PFSK-1 (cell line): ENCODE data around the gene HAUS3.

Experiments
- FOXP2 ChIP-seq: optimal IDR thresholded peaks from 2 replicates; pipeline ENCODE3; 2011; ENCODE audit warnings: borderline replicate concordance, control low read depth, inconsistent platforms; ENCODE audit not compliant: insufficient read depth; ENCODE audit errors: extremely low read length, extremely low read depth
- POLR2AphosphoS5 ChIP-seq: IDR thresholded peaks from 2 replicates; pipeline ENCODE4 v1.6.1; 2012; ENCODE audit warnings: low read depth, mild to moderate bottlenecking, control low read depth, low read length, moderate library complexity
- SIN3A ChIP-seq: IDR thresholded peaks from 2 replicates; pipeline ENCODE4 v1.6.1; 2012; ENCODE audit warnings: mild to moderate bottlenecking, low read length, moderate library complexity, borderline replicate concordance; ENCODE audit not compliant: insufficient read depth
- TAF1 ChIP-seq: IDR thresholded peaks from 2 replicates; pipeline ENCODE4 v1.6.1; 2012; ENCODE audit warnings: low read length, control low read depth, borderline replicate concordance; ENCODE audit not compliant: insufficient read depth
- TF ChIP-seq, protein P1 (sequence below), 2 experiments: IDR thresholded peaks; 2 replicates each; pipeline versions ENCODE4 v1.6.1 to v1.8.0; 2011 to 2012; ENCODE audit warnings: low read depth in 2 of 2, low read length in 2 of 2, control low read depth in 1 of 2, inconsistent platforms in 1 of 2, mild to moderate bottlenecking in 1 of 2, moderate library complexity in 1 of 2; ENCODE audit not compliant: insufficient read depth in 1 of 2

The HAUS3 gene

DNA sequence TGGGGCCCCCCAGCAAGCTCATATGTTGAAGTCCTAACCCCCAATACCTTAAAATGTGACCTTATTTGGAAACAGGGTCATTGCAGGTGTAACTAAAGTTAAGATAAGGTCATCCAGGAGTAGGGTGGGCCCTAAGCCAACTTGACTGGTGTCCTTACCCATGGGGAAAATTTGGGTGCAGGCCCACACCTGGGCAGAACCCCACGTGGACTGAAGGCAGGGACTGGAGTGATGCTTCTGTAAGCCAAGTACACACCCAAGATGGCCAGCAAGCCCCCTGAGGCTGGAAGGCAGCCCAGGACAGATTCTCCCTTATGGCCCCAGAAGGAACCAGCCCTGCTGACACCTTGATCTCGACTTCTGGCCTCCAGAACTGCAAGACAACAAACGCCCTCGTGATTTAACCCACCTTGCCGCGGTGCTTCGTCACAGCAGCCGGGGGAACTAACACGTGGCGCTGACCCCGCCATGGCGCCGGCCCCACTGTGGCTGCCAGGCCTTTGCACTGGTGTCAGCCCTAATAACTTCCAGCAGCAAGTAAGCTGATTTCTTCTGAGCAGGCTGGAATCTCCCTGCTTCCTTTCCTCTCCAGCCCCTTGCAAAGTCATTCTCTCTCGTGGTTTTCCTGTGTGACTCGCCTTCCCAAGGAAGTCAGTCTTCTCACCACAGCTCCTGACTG lies 43.2 kb upstream of the HAUS3 start:
- TF ChIP-seq, protein P1, sequence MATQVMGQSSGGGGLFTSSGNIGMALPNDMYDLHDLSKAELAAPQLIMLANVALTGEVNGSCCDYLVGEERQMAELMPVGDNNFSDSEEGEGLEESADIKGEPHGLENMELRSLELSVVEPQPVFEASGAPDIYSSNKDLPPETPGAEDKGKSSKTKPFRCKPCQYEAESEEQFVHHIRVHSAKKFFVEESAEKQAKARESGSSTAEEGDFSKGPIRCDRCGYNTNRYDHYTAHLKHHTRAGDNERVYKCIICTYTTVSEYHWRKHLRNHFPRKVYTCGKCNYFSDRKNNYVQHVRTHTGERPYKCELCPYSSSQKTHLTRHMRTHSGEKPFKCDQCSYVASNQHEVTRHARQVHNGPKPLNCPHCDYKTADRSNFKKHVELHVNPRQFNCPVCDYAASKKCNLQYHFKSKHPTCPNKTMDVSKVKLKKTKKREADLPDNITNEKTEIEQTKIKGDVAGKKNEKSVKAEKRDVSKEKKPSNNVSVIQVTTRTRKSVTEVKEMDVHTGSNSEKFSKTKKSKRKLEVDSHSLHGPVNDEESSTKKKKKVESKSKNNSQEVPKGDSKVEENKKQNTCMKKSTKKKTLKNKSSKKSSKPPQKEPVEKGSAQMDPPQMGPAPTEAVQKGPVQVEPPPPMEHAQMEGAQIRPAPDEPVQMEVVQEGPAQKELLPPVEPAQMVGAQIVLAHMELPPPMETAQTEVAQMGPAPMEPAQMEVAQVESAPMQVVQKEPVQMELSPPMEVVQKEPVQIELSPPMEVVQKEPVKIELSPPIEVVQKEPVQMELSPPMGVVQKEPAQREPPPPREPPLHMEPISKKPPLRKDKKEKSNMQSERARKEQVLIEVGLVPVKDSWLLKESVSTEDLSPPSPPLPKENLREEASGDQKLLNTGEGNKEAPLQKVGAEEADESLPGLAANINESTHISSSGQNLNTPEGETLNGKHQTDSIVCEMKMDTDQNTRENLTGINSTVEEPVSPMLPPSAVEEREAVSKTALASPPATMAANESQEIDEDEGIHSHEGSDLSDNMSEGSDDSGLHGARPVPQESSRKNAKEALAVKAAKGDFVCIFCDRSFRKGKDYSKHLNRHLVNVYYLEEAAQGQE (IDR thresholded peaks at IDR 0.05; ENCODE audit: insufficient read depth in 1 of 2, low read depth in 2 of 2, low read length in 2 of 2), result no peak
- no peak for TF ChIP-seq TAF1
- no peak for TF ChIP-seq FOXP2
- TF ChIP-seq SIN3A, result no peak
- TF ChIP-seq POLR2AphosphoS5, result no peak

DNA sequence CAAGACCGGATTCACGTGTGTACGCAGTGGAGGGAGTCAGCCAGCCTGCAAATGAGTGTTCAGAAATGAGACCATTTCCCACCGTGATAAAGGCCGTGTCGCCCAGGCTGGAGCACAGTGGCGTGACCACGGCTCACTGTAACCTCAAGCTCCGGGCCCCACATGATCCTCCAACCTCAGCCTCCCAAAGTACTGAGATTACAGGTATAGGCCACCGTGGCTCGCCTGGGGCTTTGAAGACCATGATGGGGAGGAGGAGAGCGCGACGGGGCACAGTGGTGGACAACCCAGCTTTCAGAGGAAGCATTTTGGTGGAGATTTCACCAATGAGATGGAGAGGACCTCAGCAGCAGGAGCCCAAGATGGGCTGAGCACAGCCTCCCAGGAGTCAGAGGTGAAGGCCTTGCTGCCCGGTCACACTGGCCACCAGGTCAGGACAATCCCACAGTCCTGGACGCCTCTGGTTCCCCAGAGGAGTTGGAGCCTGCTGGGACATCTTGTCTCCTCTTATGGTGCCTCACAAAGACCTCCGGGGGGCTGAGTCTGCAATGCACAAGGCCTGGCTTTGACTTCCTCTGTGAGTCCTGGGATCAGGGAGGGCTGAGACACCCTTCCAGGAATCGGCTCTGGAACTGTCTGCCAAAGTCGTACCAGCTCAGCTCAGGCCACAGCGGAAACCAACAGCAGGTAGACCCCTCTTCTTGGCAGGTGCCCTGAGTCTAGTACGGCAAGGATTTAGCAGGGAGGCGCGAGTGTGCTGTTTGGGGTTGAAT lies 42.4 kb upstream of the HAUS3 start:
- no peak for TF ChIP-seq SIN3A
- TF ChIP-seq, protein P1 (IDR thresholded peaks at IDR 0.05; ENCODE audit: insufficient read depth in 1 of 2, low read depth in 2 of 2, low read length in 2 of 2), result no peak
- TF ChIP-seq TAF1, result no peak
- TF ChIP-seq FOXP2, result no peak
- no peak for TF ChIP-seq POLR2AphosphoS5

DNA sequence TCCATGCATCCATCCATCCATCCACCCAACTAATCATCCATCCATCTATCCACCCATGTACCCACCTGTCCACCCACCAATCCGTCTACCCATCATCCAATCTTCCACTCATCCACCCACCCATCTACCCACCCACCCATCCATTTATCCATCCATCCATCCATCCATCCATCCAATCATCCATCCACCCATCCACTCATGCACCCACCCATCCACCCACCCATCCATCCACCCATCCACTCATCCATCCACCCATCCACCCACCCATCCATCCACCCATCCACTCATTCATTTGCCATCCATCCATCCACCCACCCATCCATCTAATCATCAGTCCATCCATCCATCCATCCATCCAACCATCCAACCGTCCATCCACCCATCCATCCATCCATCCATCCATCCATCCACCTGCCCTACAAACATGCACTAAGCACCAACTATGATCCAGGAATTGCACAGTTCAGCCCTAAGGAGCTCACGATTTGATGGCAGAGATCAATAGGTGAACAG lies 41.3 kb upstream of the HAUS3 start:
- TF ChIP-seq, protein P1 (IDR thresholded peaks at IDR 0.05; ENCODE audit: insufficient read depth in 1 of 2, low read depth in 2 of 2, low read length in 2 of 2), result no peak
- TF ChIP-seq FOXP2 (no peak), SIN3A (no peak), TAF1 (no peak), POLR2AphosphoS5 (no peak)

DNA sequence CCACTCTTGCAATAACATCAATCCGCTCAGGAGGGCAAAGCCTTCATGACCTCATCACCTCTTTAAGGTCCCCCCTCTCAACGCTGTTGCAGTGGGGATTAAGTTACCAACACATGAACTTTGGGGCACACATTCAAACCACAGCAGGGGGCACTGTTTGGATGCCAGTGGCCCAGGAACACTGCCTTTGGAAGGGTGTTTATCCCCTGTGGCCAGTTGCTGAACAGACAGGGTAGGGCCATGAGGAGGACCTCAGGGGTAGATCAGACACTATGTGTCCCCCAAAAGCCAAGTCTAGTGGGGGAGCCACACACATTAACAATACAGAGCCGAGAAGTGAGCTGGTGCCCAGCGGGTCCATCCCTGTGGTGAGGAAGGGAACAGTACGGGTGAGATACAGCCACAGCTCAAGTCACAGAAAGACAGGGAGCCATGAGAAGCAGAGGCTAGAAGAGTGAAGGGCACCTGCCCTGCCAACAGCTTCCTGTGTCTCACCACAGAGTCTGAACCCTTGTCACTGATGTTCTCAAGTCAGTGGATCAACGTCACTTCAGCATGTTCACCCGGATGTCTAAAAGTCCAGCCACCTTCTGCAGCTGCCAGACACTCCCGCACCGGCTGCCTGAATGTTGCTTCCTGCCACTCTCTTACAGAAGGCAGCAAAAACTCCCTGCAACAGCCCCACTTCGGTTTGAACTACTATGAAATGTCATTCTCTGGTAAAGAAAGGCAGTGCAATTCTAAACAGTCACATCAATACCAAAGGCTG lies 39.8 kb upstream of the HAUS3 start:
- TF ChIP-seq TAF1, result no peak
- no peak for TF ChIP-seq FOXP2

DNA sequence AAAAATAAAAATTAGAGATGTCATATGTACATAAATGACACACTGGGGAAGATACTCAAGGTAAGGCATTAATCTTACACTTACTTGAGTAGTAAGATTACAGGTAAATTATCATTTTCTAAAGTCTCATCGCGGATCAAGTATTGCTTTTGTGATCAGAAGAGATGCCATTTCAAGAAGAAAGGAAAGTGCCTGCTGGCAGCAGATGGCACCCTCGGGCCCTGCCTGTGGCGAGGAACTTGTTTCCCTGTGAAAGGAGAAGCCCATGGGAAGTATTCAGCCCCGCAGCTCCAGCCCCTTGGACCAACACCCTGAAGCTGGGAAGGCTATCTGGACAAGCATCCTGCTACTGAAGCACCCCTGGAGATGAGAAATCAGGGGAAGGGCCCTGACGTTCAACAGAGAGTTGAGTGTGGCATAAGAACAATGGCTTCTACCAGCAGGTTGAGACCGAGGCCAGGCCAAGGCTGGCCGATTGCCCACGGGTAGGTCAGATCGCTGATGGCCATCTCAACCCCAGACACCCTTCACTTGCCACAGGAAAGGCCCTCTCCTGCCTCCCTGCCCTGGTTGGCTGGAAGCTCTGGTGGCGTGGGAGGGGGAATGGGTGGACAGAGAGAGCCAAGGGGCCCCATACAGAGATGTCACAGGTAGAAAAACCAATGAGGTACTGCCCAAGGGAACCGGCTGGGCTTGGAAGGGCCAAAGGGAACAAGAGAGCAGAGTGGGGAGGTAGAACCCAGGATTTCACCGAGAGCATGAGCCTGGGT lies 38.8 kb upstream of the HAUS3 start:
- TF ChIP-seq SIN3A (no peak), POLR2AphosphoS5 (no peak), FOXP2 (no peak), TAF1 (no peak)
- TF ChIP-seq, protein P1 (IDR thresholded peaks at IDR 0.05; ENCODE audit: insufficient read depth in 1 of 2, low read depth in 2 of 2, low read length in 2 of 2), result no peak
